Keratinocyte (primary cell): ENCODE results near the gene PCDH8. TPM values are rescaled to one million over a fixed set of nuclear protein-coding genes. Genes with fewer than 3 reads are reported as not detected.

Experiments used
- DNase-seq: peaks from one replicate; pipeline ENCODE4 v3.0.0-alpha.2; 2011; ENCODE audit warnings: low read depth, missing footprints, low spot score
- FAIRE-seq: peaks from 2 replicates; lab custom pipeline; 2011; peaks lifted over from hg19 to GRCh38; lab: Jason Lieb, UNC
- H2AFZ ChIP-seq: 2 replicates; pipeline ENCODE4 v1.6.0; 2012; ENCODE audit warnings: low read length, control low read depth, inconsistent platforms; ENCODE audit not compliant: control insufficient read depth
- H3K27ac ChIP-seq: 2 replicates; pipeline ENCODE4 v1.5.1; 2011; ENCODE audit warnings: low read length; ENCODE audit not compliant: control insufficient read depth, insufficient read depth
- H3K27me3 ChIP-seq: 3 replicates; pipeline ENCODE4 v1.6.0; 2011; ENCODE audit warnings: low read length; ENCODE audit not compliant: control insufficient read depth, insufficient read depth; ENCODE audit errors: extremely low read depth
- H3K36me3 ChIP-seq, 2 experiments: 2 replicates in 1 of 2; 3 replicates in 1 of 2; pipeline ENCODE4 v1.5.1; 2011; ENCODE audit warnings: low read length in 2 of 2, mild to moderate bottlenecking in 1 of 2; ENCODE audit not compliant: control insufficient read depth in 2 of 2, insufficient read depth in 2 of 2; ENCODE audit errors: extremely low read depth in 1 of 2
- H3K4me1 ChIP-seq: 3 replicates; pipeline ENCODE4 v1.5.1; 2011; ENCODE audit warnings: low read length; ENCODE audit not compliant: control insufficient read depth, insufficient read depth; ENCODE audit errors: extremely low read depth
- H3K4me2 ChIP-seq: 3 replicates; pipeline ENCODE4 v1.6.0; 2011; ENCODE audit warnings: low read depth, low read length; ENCODE audit not compliant: control insufficient read depth, insufficient read depth; ENCODE audit errors: extremely low read depth
- H3K4me3 ChIP-seq, 3 experiments: fragments of 200-600 bp in 1 of 3; sonication (generic) in 1 of 3; 2 replicates in 2 of 3; 3 replicates in 1 of 3; pipeline ENCODE4 v1.5.1; 2011 to 2016; ENCODE audit warnings: low read length in 3 of 3, mild to moderate bottlenecking in 3 of 3, control low read depth in 2 of 3, inconsistent platforms in 1 of 3, low read depth in 1 of 3, mixed read lengths in 1 of 3, mixed run types in 1 of 3, moderate library complexity in 1 of 3; ENCODE audit not compliant: control insufficient read depth in 2 of 3, insufficient read depth in 2 of 3; ENCODE audit errors: extremely low read depth in 1 of 3
- H3K79me2 ChIP-seq: 2 replicates; pipeline ENCODE4 v1.6.0; 2012; ENCODE audit warnings: low read length; ENCODE audit not compliant: control insufficient read depth, insufficient read depth
- H3K9ac ChIP-seq: 3 replicates; pipeline ENCODE4 v1.6.0; 2011; ENCODE audit warnings: low read length; ENCODE audit not compliant: control insufficient read depth, insufficient read depth; ENCODE audit errors: extremely low read depth
- H3K9me1 ChIP-seq: 3 replicates; pipeline ENCODE4 v1.6.0; 2011; ENCODE audit warnings: low read length; ENCODE audit not compliant: control insufficient read depth, insufficient read depth; ENCODE audit errors: extremely low read depth
- H3K9me3 ChIP-seq: 2 replicates; pipeline ENCODE4 v1.5.1; 2012; ENCODE audit warnings: low read depth, low read length; ENCODE audit not compliant: control insufficient read depth
- H4K20me1 ChIP-seq: 3 replicates; pipeline ENCODE4 v1.6.0; 2011; ENCODE audit warnings: low read length; ENCODE audit not compliant: control insufficient read depth, insufficient read depth; ENCODE audit errors: extremely low read depth
- EZH2 ChIP-seq: IDR thresholded peaks from one replicate; pipeline ENCODE4 v1.6.1; 2012; ENCODE audit warnings: inconsistent platforms, mild to moderate bottlenecking, low read length, moderate library complexity
- dilution Hi-C: fragments of 300-500 bp; cut with MboI; formaldehyde crosslinking; loops from one replicate; pipeline ENCODE4 v1.7.0; 2020; ENCODE audit warnings: low sequenced_read_pairs; ENCODE audit not compliant: extremely low pct_ligation_motif_present
- polyA plus RNA-seq, 5 experiments: library from polyadenylated mRNA; depleted of rRNA in 3 of 5; stranded (reverse) in 3 of 5; stranded (forward) in 1 of 5; unstranded in 1 of 5; fragments of >200 nt; gene quantifications; 1 replicate in 1 of 5; 2 replicates in 3 of 5; 3 replicates in 1 of 5; pipeline versions ENCODE4 v1.2.1 to v1.2.3, GENCODE V29; 2011 to 2012; ENCODE audit warnings: missing spikeins in 2 of 5, low read depth in 1 of 5, low replicate concordance in 1 of 5
- TF ChIP-seq, protein P1 (sequence below), 3 experiments: IDR thresholded peaks in 1 of 3; conservative IDR thresholded peaks in 1 of 3; optimal IDR thresholded peaks in 1 of 3; 2 replicates in 2 of 3; 3 replicates in 1 of 3; pipeline versions ENCODE3 to v1.5.1; 2011; ENCODE audit warnings: low read length in 3 of 3, mild to moderate bottlenecking in 3 of 3, moderate library complexity in 2 of 3, control low read depth in 1 of 3, inconsistent platforms in 1 of 3; ENCODE audit not compliant: insufficient read depth in 2 of 3; ENCODE audit errors: extremely low read depth in 1 of 3

The PCDH8 gene
- polyA plus RNA-seq, 1 donor (not counting 4 experiments of a cell fraction or from before 2014, with no cell fraction given): not detected

- Histone ChIP-seq H3K27me3 (no peaks in the 10 kb centered on the region), H3K36me3 (no peaks in the 10 kb centered on the region), H3K79me2 (no peaks in the 10 kb centered on the region), H3K27ac (no peak overlapping the region), H2AFZ (no peak overlapping the region), H4K20me1 (no peaks in the 10 kb centered on the region), H3K4me1 (no peaks in the 10 kb centered on the region), H3K9me1 (no peaks in the 10 kb centered on the region), H3K4me2 (no peak overlapping the region), H3K4me3 (no peak overlapping the region), H3K9me3 (no peaks in the 10 kb centered on the region), H3K9ac (no peak overlapping the region)
- dilution Hi-C loops: no loop called here
- TF ChIP-seq, protein P1, sequence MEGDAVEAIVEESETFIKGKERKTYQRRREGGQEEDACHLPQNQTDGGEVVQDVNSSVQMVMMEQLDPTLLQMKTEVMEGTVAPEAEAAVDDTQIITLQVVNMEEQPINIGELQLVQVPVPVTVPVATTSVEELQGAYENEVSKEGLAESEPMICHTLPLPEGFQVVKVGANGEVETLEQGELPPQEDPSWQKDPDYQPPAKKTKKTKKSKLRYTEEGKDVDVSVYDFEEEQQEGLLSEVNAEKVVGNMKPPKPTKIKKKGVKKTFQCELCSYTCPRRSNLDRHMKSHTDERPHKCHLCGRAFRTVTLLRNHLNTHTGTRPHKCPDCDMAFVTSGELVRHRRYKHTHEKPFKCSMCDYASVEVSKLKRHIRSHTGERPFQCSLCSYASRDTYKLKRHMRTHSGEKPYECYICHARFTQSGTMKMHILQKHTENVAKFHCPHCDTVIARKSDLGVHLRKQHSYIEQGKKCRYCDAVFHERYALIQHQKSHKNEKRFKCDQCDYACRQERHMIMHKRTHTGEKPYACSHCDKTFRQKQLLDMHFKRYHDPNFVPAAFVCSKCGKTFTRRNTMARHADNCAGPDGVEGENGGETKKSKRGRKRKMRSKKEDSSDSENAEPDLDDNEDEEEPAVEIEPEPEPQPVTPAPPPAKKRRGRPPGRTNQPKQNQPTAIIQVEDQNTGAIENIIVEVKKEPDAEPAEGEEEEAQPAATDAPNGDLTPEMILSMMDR (optimal IDR thresholded peaks at IDR 0.05 in 1 of 3, IDR thresholded peaks at IDR 0.05 in 1 of 3, conservative IDR thresholded peaks at IDR 0.05 in 1 of 3; ENCODE audit: extremely low read depth in 1 of 3, insufficient read depth in 2 of 3, low read length in 3 of 3): no peak
- no peak for TF ChIP-seq EZH2
- no peak for FAIRE-seq
- DNase-seq: no peak
Observed at GRCh38 chr13:52891706-52892105, 43.3 kb upstream of the PCDH8 start.

DNA sequence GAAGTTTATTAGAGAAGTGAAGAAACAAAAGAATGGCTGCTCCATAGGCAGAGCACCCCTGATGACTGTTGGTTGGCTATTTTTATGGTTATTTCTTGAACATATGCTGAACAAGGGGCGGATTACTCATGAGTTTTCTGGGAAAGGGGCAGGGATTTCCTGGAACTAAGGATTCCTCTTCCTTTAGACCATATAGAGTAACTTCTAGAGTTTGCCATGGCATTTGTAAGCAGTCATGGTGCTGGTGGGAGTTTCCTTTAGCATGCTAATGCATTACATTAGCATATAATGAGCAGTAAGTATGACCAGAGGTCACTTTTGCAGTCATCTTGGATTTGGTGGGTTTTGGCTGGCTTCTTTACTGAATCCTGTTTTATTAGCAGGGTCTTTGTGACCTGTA lies 38.7 kb upstream of the PCDH8 start:
- dilution Hi-C loops: no loop called here

More for the DNA sequence above, 38.7 kb upstream of the PCDH8 start:
- Histone ChIP-seq H3K4me3 (no peak overlapping the region), H2AFZ (no peak overlapping the region), H3K9me1 (no peaks in the 10 kb centered on the region), H3K36me3 (no peaks in the 10 kb centered on the region), H3K4me2 (no peak overlapping the region), H3K9me3 (no peaks in the 10 kb centered on the region), H3K9ac (no peak overlapping the region), H4K20me1 (no peaks in the 10 kb centered on the region), H3K27ac (no peak overlapping the region), H3K27me3 (no peaks in the 10 kb centered on the region), H3K4me1 (no peaks in the 10 kb centered on the region), H3K79me2 (no peaks in the 10 kb centered on the region)
- DNase-seq (no peak), FAIRE-seq (no peak)
- no peak for TF ChIP-seq EZH2
- TF ChIP-seq, protein P1 (optimal IDR thresholded peaks at IDR 0.05 in 1 of 3, IDR thresholded peaks at IDR 0.05 in 1 of 3, conservative IDR thresholded peaks at IDR 0.05 in 1 of 3; ENCODE audit: extremely low read depth in 1 of 3, insufficient read depth in 2 of 3, low read length in 3 of 3): no peak
